MM.1S (cell line): ENCODE measurements around the gene SCAF11.
"Not testable (repeated sequence)": the region's sequence is repeated elsewhere in the genome, so short reads cannot be mapped to it uniquely, and the experiment has no call there.

Source experiments
- DNase-seq: peaks from one replicate; pipeline ENCODE4 v3.0.0-alpha.2; 2015
- H2AFZ ChIP-seq: fragments of 300-600 bp; sonication (generic); 2 replicates; pipeline ENCODE4 v1.6.0; 2016; ENCODE audit warnings: antibody characterized with exemption, low read length
- H3F3A ChIP-seq: fragments of 300-600 bp; sonication (generic); 2 replicates; pipeline ENCODE4 v1.6.1; 2016; ENCODE audit warnings: mild to moderate bottlenecking, antibody characterized with exemption, low read length, moderate library complexity, mixed read lengths; ENCODE audit not compliant: insufficient read depth
- H3K27ac ChIP-seq: fragments of 300-600 bp; sonication (generic); 2 replicates; pipeline ENCODE4 v1.5.1; 2016; ENCODE audit warnings: mild to moderate bottlenecking, low read length
- H3K27me3 ChIP-seq: fragments of 300-600 bp; sonication (generic); replicated peaks from 2 replicates; pipeline ENCODE4 v1.6.0; 2016; ENCODE audit warnings: low read length; ENCODE audit not compliant: insufficient read depth
- H3K36me3 ChIP-seq: fragments of 300-600 bp; sonication (generic); replicated peaks from 2 replicates; pipeline ENCODE4 v1.6.1; 2016; ENCODE audit warnings: mild to moderate bottlenecking, low read length, mixed read lengths; ENCODE audit not compliant: insufficient read depth
- H3K4me1 ChIP-seq: fragments of 300-600 bp; sonication (generic); 2 replicates; pipeline ENCODE4 v1.6.1; 2016; ENCODE audit warnings: low read length, mixed read lengths
- H3K4me2 ChIP-seq: fragments of 300-600 bp; sonication (generic); 2 replicates; pipeline ENCODE4 v1.6.0; 2016; ENCODE audit warnings: low read depth, low read length
- H3K4me3 ChIP-seq: fragments of 300-600 bp; sonication (generic); 2 replicates; pipeline ENCODE4 v1.5.1; 2016; ENCODE audit warnings: low read length, mixed read lengths
- H3K79me2 ChIP-seq: fragments of 300-600 bp; sonication (generic); 2 replicates; pipeline ENCODE4 v1.6.1; 2016; ENCODE audit warnings: mixed run types, low read length, mixed read lengths
- H3K9ac ChIP-seq: fragments of 300-600 bp; sonication (generic); 2 replicates; pipeline ENCODE4 v1.6.1; 2016; ENCODE audit warnings: low read length, mixed read lengths
- H3K9me2 ChIP-seq: fragments of 300-600 bp; sonication (generic); replicated peaks from 2 replicates; pipeline ENCODE4 v1.6.1; 2016; ENCODE audit warnings: mild to moderate bottlenecking, low read length, mixed read lengths; ENCODE audit not compliant: insufficient read depth
- H3K9me3 ChIP-seq: fragments of 300-600 bp; sonication (generic); replicated peaks from 2 replicates; pipeline ENCODE4 v1.6.1; 2016; ENCODE audit warnings: mild to moderate bottlenecking, low read length, mixed read lengths; ENCODE audit not compliant: insufficient read depth
- H4K20me1 ChIP-seq: fragments of 300-600 bp; sonication (generic); 2 replicates; pipeline ENCODE4 v1.6.1; 2016; ENCODE audit warnings: mild to moderate bottlenecking, low read length, moderate library complexity, mixed read lengths; ENCODE audit not compliant: insufficient read depth
- EZH2 ChIP-seq: fragments of 300-600 bp; sonication (generic); optimal IDR thresholded peaks from 2 replicates; pipeline ENCODE3; 2017; ENCODE audit warnings: low read depth, mild to moderate bottlenecking, antibody characterized with exemption, low read length, mixed read lengths
- EZH2phosphoT487 ChIP-seq: fragments of 300-600 bp; sonication (generic); IDR thresholded peaks from 2 replicates; pipeline ENCODE4 v1.6.1; 2018; ENCODE audit warnings: antibody characterized with exemption, low read length
- TF ChIP-seq, protein P1 (sequence below): fragments of 300-600 bp; sonication (generic); IDR thresholded peaks from 2 replicates; pipeline ENCODE4 v1.5.1; 2016; ENCODE audit warnings: antibody characterized with exemption, low read length, mixed read lengths

The SCAF11 gene, protein sequence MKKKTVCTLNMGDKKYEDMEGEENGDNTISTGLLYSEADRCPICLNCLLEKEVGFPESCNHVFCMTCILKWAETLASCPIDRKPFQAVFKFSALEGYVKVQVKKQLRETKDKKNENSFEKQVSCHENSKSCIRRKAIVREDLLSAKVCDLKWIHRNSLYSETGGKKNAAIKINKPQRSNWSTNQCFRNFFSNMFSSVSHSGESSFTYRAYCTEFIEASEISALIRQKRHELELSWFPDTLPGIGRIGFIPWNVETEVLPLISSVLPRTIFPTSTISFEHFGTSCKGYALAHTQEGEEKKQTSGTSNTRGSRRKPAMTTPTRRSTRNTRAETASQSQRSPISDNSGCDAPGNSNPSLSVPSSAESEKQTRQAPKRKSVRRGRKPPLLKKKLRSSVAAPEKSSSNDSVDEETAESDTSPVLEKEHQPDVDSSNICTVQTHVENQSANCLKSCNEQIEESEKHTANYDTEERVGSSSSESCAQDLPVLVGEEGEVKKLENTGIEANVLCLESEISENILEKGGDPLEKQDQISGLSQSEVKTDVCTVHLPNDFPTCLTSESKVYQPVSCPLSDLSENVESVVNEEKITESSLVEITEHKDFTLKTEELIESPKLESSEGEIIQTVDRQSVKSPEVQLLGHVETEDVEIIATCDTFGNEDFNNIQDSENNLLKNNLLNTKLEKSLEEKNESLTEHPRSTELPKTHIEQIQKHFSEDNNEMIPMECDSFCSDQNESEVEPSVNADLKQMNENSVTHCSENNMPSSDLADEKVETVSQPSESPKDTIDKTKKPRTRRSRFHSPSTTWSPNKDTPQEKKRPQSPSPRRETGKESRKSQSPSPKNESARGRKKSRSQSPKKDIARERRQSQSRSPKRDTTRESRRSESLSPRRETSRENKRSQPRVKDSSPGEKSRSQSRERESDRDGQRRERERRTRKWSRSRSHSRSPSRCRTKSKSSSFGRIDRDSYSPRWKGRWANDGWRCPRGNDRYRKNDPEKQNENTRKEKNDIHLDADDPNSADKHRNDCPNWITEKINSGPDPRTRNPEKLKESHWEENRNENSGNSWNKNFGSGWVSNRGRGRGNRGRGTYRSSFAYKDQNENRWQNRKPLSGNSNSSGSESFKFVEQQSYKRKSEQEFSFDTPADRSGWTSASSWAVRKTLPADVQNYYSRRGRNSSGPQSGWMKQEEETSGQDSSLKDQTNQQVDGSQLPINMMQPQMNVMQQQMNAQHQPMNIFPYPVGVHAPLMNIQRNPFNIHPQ (N-terminal part only)

DNA sequence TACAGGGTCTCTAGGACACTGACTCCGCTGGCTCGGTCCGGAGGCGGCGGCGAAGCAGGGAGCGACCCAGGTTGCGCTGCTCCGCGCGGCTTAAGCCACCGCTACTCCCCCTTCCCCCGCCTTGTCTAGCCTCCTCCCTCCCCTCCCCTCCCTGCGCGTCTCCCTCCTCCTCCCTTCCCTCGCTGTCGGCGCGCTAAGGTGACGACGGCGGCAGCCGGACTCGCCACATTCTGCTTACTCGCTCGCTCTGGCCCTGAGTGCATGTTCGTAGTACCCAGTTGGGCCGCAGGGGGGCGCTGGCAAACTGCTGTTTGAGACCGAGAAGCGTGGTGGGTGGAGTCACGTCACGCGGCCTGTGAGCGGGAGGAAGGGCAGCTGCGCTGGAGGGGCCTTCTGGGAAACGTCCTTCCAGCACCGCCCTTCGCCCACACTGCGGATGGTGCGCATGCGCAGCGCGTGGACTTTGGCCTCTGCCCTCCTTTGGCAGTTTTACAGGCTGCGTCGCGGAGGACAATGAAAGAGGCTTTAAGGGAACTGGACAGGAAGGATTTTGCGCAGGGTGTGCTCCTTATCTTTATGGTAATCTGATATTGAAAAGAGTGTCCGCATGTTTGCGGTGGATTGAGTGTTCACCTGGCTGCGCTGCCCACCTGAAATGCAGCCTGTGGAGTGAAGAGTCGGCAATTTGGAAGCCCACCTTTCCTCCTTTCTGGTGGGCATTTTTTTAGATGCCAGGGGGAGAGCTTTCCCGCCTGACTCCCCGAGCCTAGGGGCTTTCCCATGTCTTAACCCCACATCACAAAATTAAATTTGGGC lies at the start of gene SCAF11:
SCAF11 (minus strand) TSS at position 107 of the 816 bp plus-strand sequence. CDS start 26,407 bp downstream, outside the sequence.
- peak; percentile 100 for DNase-seq
- no peaks in the 10 kb centered on the region for H3K27me3 ChIP-seq
- no peaks in the 10 kb centered on the region for H3K9me3 ChIP-seq
- peak within 1 kb of the TSS; percentile 88 for H3K4me2 ChIP-seq
- H3K36me3 ChIP-seq = no peaks in the 10 kb centered on the region
- no peaks in the 10 kb centered on the region for H3K9me2 ChIP-seq
- peak within 1 kb of the TSS; percentile 75 for H2AFZ ChIP-seq
- H4K20me1 ChIP-seq = peaks cover 22% of the 10 kb centered on the region
- TF ChIP-seq EZH2phosphoT487 = no peak
- TF ChIP-seq, protein P1, sequence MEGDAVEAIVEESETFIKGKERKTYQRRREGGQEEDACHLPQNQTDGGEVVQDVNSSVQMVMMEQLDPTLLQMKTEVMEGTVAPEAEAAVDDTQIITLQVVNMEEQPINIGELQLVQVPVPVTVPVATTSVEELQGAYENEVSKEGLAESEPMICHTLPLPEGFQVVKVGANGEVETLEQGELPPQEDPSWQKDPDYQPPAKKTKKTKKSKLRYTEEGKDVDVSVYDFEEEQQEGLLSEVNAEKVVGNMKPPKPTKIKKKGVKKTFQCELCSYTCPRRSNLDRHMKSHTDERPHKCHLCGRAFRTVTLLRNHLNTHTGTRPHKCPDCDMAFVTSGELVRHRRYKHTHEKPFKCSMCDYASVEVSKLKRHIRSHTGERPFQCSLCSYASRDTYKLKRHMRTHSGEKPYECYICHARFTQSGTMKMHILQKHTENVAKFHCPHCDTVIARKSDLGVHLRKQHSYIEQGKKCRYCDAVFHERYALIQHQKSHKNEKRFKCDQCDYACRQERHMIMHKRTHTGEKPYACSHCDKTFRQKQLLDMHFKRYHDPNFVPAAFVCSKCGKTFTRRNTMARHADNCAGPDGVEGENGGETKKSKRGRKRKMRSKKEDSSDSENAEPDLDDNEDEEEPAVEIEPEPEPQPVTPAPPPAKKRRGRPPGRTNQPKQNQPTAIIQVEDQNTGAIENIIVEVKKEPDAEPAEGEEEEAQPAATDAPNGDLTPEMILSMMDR = peak; percentile 95
- H3K9ac ChIP-seq = peak within 1 kb of the TSS; percentile 95
- H3F3A ChIP-seq = peaks cover 37% of the 10 kb centered on the region
- peak within 1 kb of the TSS; percentile 93 for H3K4me3 ChIP-seq
- H3K27ac ChIP-seq = peak within 1 kb of the TSS; percentile 95
- peaks cover 36% of the 10 kb centered on the region for H3K4me1 ChIP-seq
- H3K79me2 ChIP-seq = peaks cover 46% of the 10 kb centered on the region

DNA sequence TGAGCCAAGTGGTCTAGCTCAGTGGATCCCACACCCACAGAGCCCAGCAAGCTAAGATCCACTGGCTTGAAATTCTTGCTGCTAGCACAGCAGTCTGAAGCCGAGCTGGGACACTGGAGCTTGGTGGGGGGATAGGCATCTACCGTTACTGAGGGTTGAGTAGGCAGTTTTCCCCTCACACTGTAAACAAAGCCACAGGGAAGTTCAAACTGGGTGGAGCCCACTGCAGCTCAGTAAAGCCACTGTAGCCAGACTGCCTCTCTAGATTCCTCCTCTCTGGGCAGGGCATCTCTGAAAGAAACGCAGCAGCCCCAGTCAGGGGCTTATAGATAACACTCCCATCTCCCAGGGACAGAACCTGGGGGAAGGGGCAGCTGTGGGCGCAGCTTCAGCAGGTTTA lies 46.7 kb upstream of the SCAF11 start:
- H3K36me3 ChIP-seq, H3F3A ChIP-seq, H4K20me1 ChIP-seq, H3K9me3 ChIP-seq, H3K9me2 ChIP-seq, H3K79me2 ChIP-seq, H3K4me2 ChIP-seq, H3K4me1 ChIP-seq, H3K4me3 ChIP-seq, H3K27me3 ChIP-seq, H3K9ac ChIP-seq, DNase-seq, H3K27ac ChIP-seq, H2AFZ ChIP-seq: not testable (repeated sequence)

DNA sequence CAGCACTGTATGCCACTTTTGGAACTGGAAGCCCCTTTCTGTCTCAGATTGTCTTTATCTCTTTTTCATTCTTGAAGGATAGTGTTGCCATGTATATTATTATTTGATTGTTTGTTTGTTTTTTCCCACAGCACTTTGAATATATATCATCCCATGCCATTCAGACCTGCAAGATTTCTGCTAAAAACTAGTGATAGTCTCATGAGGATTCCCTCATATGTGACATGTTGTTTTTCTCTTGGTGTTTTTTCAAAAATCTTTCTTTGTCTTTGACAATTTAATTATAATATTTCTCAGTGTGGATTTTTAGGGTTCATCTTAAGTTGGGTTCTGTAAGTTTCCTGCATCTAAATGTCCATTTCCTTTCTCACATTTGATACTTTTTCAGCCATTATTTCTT lies 36.8 kb upstream of the SCAF11 start:
- Histone ChIP-seq H3K79me2 (no peaks in the 10 kb centered on the region), H3K4me2 (no peak overlapping the region), H3F3A (no peaks in the 10 kb centered on the region), H2AFZ (no peak overlapping the region), H3K9ac (no peak overlapping the region), H3K4me1 (no peaks in the 10 kb centered on the region), H3K27ac (no peak overlapping the region), H4K20me1 (no peaks in the 10 kb centered on the region), H3K9me3 (no peaks in the 10 kb centered on the region), H3K4me3 (no peak overlapping the region), H3K27me3 (no peaks in the 10 kb centered on the region), H3K36me3 (no peaks in the 10 kb centered on the region), H3K9me2 (no peaks in the 10 kb centered on the region)
- DNase-seq = no peak
- TF ChIP-seq EZH2phosphoT487 (no peak), EZH2 (no peak)
- TF ChIP-seq, protein P1 = no peak
